ELF-1 (cell line): Measurements from ENCODE around the gene HMGXB3.

Source experiments
- DNase-seq: peaks from one replicate; pipeline ENCODE4 v3.0.0-alpha.2; 2016; ENCODE audit warnings: low read depth, low spot score

The HMGXB3 gene

GRCh38 chr5:149990518-149991376 is 9.8 kb upstream of the HMGXB3 start:
- peak; percentile 45 for DNase-seq

GRCh38 chr5:149993471-149993870 is 7.1 kb upstream of the HMGXB3 start:
- no peak for DNase-seq

GRCh38 chr5:149995385-149996204 is 4.9 kb upstream of the HMGXB3 start:
- no peak for DNase-seq

- no peak for DNase-seq
Measured at GRCh38 chr5:149996205-149996890, 4.2 kb upstream of the HMGXB3 start.

- no peak for DNase-seq
Measured at GRCh38 chr5:149998281-149998680, 2.3 kb upstream of the HMGXB3 start.

GRCh38 chr5:149999359-149999758 is 1.2 kb upstream of the HMGXB3 start:
- DNase-seq = no peak

GRCh38 chr5:149999866-150000255 is 678 bp upstream of the HMGXB3 start:
- no peak for DNase-seq

GRCh38 chr5:150000990-150001659 is 586 bp downstream of the HMGXB3 start:
- peak; percentile 74 for DNase-seq

GRCh38 chr5:150001660-150002486 is 1.3 kb downstream of the HMGXB3 start:
- peak; percentile 69 for DNase-seq

- DNase-seq = no peak
Measured at GRCh38 chr5:150006318-150006717, 5.8 kb downstream of the HMGXB3 start.

GRCh38 chr5:150007050-150007449 is 6.5 kb downstream of the HMGXB3 start:
- no peak for DNase-seq

GRCh38 chr5:150009671-150010387 is 9.3 kb downstream of the HMGXB3 start:
- DNase-seq = no peak

GRCh38 chr5:150013931-150014330 is 13.4 kb downstream of the HMGXB3 start:
- no peak for DNase-seq

- DNase-seq = no peak
Measured at GRCh38 chr5:150014456-150014855, 13.9 kb downstream of the HMGXB3 start.

GRCh38 chr5:150015415-150015814 is 14.9 kb downstream of the HMGXB3 start:
- no peak for DNase-seq

GRCh38 chr5:150016537-150016936 is 16.0 kb downstream of the HMGXB3 start:
- no peak for DNase-seq

- no peak for DNase-seq
Measured at GRCh38 chr5:150017226-150018005, 16.9 kb downstream of the HMGXB3 start.

- DNase-seq = no peak
Measured at GRCh38 chr5:150020249-150020648, 19.7 kb downstream of the HMGXB3 start.

- DNase-seq = no peak
Measured at GRCh38 chr5:150021491-150022157, 21.1 kb downstream of the HMGXB3 start.
